HG02852 (cell line): Measurements from ENCODE around the gene RUBCNL.
A peak's percentile ranks its signal among the peaks of the same experiment; 100 is the strongest.
"Not testable (repeated sequence)": the region's sequence is repeated elsewhere in the genome, so short reads cannot be mapped to it uniquely, and the experiment has no call there.

Source experiments
- ATAC-seq: cut with Tn5 transposase; IDR thresholded peaks from one replicate; pipeline ENCODE4 v1.9.1; 2021; ENCODE audit warnings: mild to moderate bottlenecking, moderate library complexity; ENCODE audit not compliant: unreplicated experiment

The RUBCNL gene

DNA sequence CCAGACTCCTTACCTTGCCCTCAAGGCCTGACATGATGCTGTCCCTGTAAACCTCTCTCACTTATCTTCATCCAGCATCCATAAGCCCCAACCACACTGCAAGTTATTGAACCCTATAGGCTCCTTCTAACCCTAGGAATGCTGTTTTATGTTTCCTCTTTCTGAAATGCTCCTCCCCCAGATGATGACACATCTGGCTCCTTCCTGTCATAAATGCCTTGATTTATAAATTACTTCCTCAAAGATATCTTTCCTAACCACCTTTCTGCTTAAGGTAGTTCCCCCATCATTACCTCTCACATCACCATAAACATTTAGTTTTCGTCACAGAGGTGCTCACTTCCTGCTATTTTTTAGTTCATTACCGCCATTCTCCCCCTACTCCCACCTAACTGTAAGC is 12.3 kb downstream of the RUBCNL start:
- ATAC-seq: no peak

GRCh38 chr13:46373623-46374022 is 13.4 kb downstream of the RUBCNL start:
- no peak for ATAC-seq

DNA sequence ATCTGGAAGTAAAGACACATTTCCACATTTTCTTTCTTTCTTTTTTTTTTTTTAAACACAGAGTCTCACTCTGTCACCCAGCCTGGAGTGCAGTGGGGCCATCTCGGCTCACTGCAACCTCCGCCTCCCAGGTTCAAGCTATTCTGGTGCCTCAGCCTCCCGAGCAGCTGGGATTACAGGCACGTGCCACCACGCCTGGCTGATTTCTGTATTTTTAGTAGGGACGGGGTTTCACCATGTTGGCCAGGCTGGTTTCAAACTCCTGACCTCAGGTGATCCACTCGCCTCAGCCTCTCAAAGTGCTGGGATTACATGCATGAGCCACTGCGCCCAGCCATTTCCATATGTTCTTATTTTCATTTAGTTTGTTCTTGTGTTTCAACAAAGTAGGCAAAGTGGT is 14.1 kb downstream of the RUBCNL start:
- ATAC-seq: not testable (repeated sequence)

DNA sequence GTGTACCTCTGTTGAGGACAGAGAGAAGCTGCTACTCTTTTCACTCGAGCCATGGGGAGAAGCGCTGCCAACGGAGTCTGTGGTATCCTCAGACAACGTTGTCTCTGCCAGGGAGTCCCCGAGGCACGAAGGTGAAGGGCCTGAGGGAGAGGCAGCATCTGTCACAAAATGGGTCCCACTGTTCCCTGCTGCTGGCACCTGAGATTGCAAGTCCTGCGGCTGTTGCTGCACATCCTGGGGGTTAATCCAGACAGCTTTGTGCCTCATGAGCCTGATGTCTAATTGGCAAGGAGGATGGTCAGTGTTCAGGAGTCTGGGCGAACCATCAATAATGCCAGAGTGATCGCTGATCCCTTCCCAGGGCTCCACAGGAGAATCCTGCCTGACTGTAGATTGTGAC is 15.0 kb downstream of the RUBCNL start:
- ATAC-seq: no peak

DNA sequence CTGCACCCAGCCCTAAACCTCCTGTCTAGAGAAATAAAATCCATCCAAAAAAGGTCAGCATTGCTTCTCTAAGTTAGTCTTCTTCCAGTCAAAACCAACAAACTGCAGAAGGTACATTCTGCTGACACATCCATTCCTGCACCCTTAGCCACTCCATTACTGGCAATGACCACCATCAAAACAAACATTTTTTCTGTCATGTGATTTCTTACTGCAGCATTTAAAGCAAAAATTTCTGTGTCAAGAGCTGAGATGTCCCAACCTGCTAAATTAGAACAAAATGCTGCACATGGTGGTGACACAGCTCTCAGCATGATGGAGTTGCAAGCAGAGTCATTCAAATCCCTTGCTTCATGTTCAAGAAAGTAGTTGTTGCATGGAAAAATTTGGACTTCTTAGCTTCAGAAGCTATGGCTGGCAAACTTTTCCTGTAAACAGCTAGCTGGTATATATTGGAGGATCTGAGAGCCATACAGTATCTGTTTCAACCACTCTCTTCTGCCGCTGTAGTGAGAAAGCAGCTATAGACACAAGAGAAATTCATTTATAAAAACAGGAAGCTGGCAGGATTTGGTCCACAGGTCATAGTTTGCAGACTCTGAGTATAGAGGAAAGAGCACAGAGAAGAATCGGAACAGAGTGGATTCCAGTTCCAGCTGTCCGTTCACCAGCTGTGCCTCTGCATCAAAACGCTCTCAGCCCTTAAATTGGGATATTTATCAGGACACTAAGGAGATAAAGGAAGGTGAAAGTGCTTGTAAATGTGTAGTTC is 17.4 kb downstream of the RUBCNL start:
- ATAC-seq: peak; percentile 77

DNA sequence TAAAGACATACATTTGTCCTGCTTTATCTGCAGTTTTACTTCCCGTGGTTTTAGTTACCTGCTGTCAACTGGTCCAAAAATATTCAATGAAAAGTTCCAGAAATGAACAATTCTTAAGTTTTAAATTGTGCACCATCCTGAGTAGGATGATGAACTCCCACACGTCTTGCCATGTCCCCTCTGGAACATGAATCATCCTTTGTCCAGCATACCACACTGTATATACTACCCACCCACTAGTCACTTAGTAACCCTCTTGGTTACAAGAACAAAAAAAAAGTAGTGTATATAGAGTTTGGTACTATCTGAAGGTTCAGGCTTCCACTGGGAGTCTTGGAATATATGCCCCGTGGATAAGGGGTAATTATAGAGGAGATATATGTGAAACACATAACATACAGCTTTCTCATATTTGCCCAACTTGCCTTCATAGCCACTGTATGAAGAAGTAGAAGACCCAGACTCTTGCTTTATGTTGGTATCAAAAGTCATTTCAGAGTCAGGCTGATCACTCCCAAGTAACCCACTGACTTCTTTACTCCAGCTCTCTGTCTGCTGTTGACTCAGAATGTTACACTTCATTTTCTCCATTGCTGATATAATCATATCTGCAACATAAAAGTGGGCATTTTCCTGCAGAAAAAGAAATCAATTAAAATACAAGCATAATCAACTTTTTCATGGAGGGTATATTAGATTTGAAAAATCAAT is 19.3 kb downstream of the RUBCNL start:
- ATAC-seq: no peak

- ATAC-seq: no peak
Observed at GRCh38 chr13:46361276-46361934, 25.6 kb downstream of the RUBCNL start.

- no peak for ATAC-seq
Observed at GRCh38 chr13:46360604-46361003, 26.4 kb downstream of the RUBCNL start.

DNA sequence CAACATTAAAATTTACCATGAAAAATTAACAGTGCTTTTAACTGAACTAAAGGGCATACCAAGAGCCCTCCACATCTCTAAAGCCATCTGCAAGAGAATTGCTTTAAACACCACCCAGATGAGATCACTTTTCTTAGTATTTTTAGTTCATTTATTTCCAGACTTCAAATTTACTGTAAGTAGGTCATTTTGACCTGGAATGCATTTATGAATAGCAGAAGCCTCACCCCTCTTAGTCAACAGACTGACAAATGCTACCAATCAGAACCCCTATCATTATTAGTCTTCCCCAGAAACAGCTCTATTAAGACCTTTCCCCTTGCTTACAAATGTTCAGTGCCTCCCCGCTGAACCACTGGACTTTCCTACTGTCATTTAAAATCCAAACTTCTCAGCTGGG is 27.3 kb downstream of the RUBCNL start:
- no peak for ATAC-seq

DNA sequence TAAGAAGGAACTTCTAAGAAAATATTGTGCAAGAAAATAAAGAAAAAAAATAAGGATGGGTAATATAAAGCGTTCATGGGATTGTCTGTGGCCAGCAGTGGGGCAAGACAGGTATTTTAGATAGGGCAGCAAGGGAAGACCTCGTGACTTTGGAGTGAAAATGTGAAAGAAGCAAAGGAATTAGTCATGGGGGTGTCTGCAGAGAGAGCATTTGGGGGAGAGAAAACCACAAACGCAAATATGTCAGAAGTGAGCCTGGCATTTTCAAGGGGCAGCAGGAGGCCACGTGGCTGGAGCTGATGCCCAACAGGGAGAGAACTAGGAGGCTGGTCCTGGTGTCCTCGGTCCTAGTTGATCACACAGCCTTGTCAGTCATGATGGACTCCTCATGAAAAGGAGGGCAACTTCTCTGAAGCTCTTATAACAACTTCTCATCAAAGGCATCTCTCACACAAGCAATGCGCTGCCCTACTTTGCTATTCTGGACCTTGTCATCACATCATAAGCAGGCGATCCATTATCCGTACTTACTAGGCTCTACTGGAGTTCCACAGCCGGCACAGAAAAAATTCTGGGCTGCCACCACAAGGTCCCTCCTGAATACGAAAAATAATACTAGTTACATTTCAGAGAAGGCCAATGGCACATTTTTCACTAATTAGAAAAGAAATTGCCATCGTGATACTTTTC is 31.0 kb downstream of the RUBCNL start:
- ATAC-seq: no peak

- no peak for ATAC-seq
Observed at GRCh38 chr13:46355088-46355468, 32.0 kb downstream of the RUBCNL start.

DNA sequence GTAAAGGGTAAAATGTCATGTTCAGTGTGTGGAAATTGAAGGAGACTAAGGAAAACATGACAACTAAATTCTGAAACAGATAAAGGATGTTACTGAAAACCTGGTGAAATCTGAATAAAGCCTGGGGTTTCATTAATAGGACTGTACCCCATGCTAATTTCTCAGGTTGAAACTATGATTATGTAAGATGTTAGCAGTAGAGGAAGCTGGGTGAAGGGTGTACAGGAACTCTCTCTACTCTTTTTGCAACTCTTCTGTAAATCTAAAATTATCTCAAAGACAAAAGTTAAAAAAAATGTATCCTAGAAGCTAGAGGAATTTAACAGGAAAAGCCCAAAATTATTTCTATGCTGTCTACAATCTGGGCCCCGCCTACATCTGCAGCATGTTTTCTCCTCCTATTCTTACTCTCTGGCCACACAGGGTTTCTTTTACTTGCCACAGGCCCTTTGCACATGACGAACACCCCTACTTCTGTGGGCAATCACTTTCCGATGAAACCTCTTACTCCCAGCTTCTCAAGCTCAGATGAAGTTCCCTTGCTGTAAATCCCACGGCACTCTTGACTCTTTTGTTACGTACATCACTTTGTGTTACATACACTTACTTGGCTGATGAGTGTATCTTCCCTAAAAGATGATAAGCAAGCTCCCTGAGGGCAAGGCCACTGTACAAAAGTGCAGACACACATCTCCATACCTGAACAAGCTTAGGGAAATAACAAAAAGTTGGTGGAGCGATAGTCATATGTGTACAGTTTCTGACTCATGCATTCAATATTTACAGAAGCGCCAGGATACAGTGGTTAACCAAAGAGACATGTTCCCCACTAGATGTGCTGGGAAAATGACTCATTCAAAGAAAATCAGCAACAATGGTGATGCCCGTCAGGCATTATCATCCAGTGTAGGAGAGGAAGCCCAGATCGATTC is 32.6 kb downstream of the RUBCNL start:
- ATAC-seq: peak; percentile 69

DNA sequence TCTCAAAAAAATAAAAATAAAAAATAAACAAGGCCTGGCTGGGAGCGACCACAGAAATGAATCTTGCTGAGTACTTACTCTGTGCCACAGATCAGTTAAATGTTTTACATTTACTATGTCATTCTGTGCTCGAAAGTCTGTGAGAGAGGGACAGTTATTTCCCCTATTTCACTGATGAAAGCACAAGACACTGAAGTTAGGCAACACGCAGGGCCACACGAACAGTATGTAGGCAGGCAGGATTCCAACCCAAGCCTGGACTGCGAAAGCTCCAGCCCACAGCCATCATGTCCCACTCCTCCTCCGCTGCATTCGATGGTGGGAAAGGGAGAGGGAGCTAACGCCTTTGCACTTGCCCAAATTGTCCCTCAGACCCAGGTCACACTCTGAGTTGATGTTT is 34.2 kb downstream of the RUBCNL start:
- no peak for ATAC-seq

DNA sequence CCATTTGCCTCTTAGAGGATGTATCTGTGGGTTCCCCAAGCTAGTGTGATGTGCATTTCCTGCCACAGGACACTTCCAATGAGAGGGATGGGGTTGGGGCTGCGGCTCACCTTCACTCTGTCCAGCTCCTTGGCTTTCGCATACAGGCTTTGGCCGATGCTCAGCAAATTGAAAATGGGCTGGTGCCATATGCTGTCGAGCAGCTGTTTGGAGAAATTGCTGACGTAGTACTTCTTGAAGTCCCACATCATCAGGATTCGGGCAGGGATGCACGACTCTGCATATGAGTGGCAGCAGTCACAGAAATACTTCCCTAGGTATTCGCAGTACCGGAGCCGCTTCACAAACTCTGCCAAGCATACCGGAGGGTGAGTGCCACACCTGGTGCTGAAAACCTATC is 37.0 kb downstream of the RUBCNL start:
- no peak for ATAC-seq

GRCh38 chr13:46348961-46349360 is 38.1 kb downstream of the RUBCNL start:
- no peak for ATAC-seq

DNA sequence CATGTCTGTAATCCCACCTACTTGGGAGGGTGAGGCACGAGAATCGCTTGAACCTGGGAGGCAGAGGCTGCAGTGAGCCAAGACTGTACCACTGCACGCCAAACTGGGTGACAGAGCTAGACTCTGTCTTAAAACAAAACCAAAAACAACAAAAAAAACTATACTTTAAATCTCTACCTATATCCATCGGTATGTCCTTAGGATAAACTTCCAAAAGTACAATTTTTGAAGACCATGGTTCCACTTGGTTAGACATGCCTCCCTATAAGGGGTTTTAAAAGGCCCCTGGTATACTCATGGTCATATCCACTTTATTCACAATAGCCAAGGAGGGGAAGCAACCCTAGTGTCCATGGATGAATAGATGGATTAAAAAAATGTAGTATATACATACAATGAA is 39.8 kb downstream of the RUBCNL start:
- ATAC-seq: no peak

GRCh38 chr13:46345866-46346265 is 41.2 kb downstream of the RUBCNL start:
- no peak for ATAC-seq

DNA sequence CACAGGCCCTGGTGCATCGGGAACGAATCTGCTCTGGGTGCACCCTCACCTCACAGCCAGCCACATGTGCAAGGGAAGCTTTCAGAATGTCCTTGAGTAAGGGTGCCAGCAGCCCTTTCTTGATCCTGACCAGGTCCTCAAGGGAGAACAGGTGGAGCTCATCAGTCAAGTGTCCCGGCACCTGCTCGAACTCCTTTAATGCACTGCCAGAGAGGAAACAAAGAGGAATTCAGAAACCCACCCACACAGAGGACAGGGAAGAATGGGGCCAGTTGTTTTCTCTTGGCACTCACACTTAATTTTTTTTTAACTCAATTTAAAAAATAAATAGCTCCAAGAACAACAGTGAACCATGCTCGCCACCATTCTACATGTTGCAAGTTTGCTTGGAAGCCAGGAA is 41.7 kb downstream of the RUBCNL start:
- ATAC-seq: no peak

DNA sequence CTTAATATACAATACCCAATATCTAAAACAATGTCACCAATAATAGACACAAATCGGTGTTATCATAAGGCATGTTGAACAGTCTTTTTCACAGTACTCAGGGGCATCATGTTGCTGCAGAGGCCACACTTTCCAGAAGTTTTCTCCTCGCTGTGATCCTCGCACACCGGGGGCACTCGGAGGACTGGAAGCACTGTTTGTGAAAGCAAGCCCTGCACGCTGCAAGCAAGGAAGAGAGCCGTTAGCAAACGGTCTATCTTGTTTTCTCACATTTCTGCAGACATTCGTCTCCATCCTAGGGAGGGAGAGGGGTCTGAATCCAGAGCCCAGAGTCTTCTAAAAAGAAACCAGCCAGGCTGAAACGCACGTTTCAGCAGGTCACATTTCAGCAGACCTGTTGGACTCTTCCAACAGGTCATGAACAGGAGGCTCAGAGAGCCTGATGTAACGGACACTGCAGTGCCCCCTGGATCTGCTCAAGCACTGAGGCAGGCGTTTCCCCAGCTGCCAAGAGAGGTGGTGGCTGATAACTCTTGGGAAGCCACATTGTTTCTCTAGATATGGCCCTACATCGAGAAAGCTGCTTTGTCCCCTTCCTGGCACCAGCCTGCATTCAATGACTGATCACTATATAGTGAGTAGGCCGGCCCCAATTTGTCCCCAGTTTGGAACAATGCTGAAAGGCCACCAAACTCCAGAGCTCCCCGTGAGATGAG is 43.6 kb downstream of the RUBCNL start:
- no peak for ATAC-seq

DNA sequence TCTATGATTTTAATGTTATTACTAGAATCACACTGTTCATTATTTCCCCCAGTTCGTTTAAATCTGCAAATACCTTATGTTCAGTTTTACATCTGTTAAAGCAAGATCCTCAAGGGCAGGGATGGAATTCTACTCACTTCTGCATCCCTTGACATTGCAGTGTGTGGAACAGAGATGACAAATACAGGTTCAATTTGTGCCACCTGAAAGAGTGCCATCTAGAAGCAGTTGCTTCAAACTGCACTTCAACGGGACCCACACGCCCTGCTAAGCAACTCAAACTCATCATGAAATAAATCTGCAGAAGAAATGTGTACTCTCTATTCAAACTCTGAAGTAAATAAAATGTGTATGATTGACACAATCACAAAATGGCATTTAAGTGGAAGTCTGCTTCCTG is 44.5 kb downstream of the RUBCNL start:
- ATAC-seq: no peak
